ENCODE results near the gene AGR2.
A peak's percentile ranks its signal among the peaks of the same experiment; 100 is the strongest.
"Not testable (repeated sequence)": the region's sequence is repeated elsewhere in the genome, so short reads cannot be mapped to it uniquely, and the experiment has no call there.

AGR2 gene

GRCh38 chr7:16773326-16773725, 31.5 kb downstream of the AGR2 start:
- DNase-seq, result no peak

- DNase-seq, result no peak
These were observed 34.0 kb downstream of the AGR2 start for GRCh38 chr7:16770657-16771329.

- not testable (repeated sequence) for DNase-seq
These were observed 34.8 kb downstream of the AGR2 start for GRCh38 chr7:16769994-16770393.

DNA sequence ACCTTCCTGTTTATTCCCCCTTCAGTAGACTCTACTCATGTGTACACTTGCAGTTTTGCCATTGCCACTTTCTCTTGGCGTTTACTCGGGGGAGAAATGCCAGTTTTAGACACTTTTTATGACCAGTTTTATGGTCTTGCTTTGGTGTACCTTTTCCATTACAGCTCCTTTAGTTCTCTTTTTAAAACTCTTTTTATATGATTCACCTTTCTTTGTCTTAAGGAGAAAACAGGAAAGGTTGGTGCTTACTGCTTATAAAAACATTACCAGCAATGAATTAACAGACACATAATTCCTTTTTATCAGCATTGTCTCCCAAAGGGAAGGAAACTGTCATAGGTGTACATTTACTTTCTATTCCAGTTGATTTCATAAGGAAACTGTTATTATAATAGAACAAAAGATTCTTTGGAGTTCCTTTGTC, 39.4 kb downstream of the AGR2 start:
- DNase-seq, result no peak

GRCh38 chr7:16764942-16765341, 39.9 kb downstream of the AGR2 start:
- DNase-seq, result no peak

- DNase-seq, result no peak
These were observed 42.6 kb downstream of the AGR2 start for GRCh38 chr7:16762177-16762576.

DNA sequence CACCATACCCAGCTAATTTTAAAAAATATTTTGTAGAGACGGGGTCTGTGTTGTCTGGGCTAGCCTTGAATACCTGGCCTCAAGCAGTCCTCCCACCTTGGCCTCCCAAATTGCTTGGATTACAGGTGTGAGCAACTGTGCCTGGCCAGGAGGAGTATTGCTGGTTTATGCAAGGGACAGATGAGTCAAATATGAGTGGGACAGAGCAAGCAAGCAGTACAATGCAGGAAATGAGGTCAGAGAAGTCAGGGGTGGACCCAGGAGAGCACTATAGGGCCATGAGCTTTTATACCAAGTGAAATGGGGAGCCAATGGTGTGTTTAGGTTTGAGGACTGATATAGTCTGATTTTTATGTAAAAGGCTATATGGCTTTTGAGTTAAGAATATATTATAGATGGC, 45.0 kb downstream of the AGR2 start:
- no peak for DNase-seq

DNA sequence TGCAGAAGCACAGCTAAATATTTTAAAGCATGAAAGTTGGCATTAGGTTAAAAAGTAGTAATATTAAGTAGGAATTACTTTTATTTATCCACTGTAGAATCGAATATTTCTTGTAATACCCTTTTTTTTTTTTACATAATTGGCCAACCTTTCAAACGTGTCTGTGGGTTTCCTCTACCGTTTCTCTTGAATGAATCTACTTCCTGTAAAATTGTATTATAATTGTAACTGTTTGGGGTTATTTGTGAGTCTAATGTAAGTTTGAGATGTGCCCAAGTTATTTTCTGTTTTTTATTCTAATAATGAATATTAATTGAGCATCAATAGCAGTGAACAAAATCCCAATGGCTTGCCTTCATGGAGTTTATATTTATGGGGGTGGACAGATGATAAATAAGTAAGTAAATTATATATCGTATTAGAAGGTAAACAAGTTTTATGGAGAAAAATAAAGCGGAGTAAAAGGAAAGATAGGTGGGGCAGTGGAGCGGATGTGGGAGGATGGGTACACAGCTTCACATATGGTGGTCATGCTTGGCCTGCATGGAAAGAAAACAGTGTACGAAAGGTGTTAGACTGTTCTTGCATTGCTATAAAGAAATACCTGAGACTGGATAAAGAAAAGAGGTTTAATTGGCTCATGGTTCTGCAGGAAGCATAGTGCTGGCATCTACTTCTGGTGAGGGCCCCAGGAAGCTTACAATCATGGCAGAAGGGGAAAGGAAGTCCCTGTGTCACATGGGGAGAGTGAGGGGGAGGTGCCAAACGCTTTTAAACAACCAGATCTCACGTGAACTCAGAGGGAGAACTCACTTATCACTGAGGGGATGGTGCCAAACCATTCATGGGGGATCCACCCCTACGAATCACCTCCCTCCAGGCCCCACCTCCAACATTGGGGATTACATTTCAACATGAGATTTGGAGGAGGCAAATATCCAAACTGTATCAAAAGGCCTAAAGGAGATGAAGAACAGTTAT, 45.9 kb downstream of the AGR2 start:
- no peak for DNase-seq

- DNase-seq, result no peak
These were observed 46.8 kb downstream of the AGR2 start for GRCh38 chr7:16758036-16758435.

GRCh38 chr7:16755397-16755796, 49.4 kb downstream of the AGR2 start:
- DNase-seq, result no peak

GRCh38 chr7:16754856-16755317, 49.9 kb downstream of the AGR2 start:
- DNase-seq, result no peak

GRCh38 chr7:16753932-16754855, 50.6 kb downstream of the AGR2 start:
- peak; percentile 64 for DNase-seq

- peak; percentile 98 for DNase-seq
These were observed 51.5 kb downstream of the AGR2 start, which contains the start of gene TSPAN13 for GRCh38 chr7:16753102-16753931. Gene TSPAN13 (plus strand): TSS chr7:16753755. CDS start chr7:16753968, 213 bp downstream.

DNA sequence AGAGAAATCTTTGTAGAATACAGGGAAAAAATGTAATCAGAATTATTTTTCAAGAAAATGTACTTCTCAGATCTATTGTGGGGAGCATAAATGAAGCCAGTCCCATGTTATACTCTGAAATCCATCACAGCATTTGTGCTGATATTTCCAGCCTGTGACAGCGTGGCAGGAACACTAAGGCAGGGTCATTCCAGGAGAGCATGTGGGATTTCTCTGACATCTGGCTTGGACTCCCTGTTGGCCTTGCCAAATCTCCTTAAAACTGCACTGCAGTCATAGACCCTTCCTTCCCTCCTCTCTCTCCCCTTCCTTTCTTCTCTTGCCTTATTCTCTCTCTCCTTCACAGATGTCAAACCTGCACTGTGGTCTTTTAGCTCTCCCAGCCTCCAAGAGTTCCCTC, 57.7 kb downstream of the AGR2 start:
- DNase-seq, result no peak

GRCh38 chr7:16745645-16746044, 59.2 kb downstream of the AGR2 start:
- no peak for DNase-seq

GRCh38 chr7:16744518-16745250, 60.1 kb downstream of the AGR2 start:
- no peak for DNase-seq

GRCh38 chr7:16743236-16743635, 61.6 kb downstream of the AGR2 start:
- no peak for DNase-seq

GRCh38 chr7:16742547-16742946, 62.3 kb downstream of the AGR2 start:
- no peak for DNase-seq

Measured in SHP77 treated with DMSO at 0.1 percent for 48 hours (cell line).